Stimulated activated CD4-positive, alpha-beta T cell treated with anti-CD3 and anti-CD28 coated beads, Interleukin-4, amount 100 ng/mL, for 4 hours (primary cell): ENCODE measurements around the gene UCN.
"Not testable (repeated sequence)": the region's sequence is repeated elsewhere in the genome, so short reads cannot be mapped to it uniquely, and the experiment has no call there.

Experiments used
- DNase-seq, 2 experiments: peaks; one replicate each; pipeline ENCODE4 v3.0.0-alpha.2; 2020

The UCN gene

DNA sequence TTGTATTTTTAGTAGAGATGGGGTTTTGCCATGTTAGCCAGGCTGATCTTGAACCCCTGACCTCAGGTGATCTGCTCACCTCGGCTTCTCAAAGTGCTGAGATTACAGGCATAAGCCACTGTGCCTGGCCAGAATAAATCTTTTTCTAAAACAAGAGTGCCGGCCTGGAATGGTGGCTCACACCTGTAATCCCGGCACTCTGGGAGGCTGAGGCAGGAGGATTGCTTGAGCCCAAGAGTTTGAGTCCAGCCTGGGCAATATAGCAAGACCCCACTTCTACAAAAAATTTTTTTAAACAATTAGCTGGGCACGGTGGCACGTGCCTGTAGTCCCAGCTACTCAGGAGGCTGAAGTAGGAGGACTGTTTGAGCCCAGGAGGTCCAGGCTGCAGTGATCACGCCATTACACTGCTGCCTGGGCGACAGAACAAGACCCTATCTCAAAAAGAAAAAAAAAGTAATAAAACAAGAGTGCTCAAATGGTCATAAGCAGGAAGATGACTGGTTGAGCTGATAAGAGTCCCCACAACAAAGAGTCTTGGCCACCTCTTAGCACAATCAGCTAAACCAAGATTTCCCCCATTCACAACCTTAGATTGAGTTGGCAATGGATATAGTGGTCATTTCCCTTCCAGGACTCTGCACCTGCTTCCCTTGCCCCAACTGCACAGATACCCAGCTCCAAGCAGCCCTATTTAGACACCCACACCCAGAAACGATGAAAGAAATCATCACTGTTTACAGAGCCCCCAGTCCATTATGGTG, 5.8 kb upstream of the UCN start:
- DNase-seq = no peak

- no peak for DNase-seq
These were observed 3.9 kb upstream of the UCN start for GRCh38 chr2:27312152-27312551.

GRCh38 chr2:27309651-27310050, 1.4 kb upstream of the UCN start:
- DNase-seq = no peak

GRCh38 chr2:27307545-27308358, 493 bp downstream of the UCN start:
- no peak for DNase-seq

GRCh38 chr2:27307287-27307544, 1.0 kb downstream of the UCN start:
- DNase-seq = no peak

DNA sequence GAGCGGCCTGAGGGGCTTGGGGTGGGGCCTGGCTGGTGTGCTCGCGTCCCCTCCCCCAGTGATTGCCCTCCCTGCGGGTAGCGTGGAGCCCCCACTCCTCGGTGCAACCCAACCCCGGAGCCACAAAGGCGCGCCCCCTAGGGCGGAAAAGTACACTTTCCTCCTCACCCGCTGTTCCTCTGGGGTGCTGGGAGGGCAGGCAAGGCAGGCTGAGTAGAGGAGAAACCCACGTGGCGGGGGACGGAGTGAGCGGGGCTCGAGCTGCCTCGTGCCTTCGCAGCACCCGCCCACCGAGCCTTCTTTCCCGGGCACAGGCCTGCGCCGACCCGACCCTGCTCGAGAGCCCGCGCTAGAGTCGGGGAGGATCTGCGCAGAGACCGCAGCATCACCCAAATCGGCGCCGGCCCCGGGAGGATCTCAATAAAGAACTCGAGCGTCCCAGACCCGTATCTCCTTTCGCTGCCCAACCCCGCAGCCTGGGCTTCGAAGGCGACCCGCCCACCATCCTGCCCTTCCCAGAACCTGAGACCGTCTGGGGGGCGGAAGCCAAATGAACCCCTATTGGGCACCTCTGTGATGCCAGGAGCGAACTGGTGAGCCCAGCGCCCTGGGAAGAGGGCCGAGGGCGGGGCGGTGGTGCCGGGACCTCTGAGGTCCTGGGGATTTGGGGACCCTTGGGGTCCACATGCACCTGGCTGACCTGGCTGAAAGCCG, 1.5 kb downstream of the UCN start:
- DNase-seq = peak; percentile 39 to 48

DNA sequence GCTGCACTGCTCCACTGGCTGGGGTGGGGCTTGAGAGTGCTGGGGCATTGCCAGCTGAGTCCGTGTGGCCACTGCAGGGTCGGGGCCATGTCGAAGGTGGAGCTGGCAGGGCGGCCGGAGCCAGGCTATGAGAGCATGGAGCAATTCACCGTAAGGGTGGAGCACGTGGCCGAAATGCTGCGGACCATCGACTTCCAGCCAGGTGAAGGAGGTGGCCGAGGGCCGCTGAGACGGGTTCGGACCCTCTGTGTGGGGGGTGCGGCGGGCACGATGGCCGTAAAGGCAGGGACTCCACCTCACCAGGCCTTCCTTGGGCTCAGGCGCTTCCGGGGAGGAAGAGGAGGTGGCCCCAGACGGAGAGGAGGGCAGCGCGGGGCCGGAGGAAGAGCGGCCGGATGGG, 2.1 kb downstream of the UCN start:
- DNase-seq = peak in 1 of 2 experiments; percentile 6

DNA sequence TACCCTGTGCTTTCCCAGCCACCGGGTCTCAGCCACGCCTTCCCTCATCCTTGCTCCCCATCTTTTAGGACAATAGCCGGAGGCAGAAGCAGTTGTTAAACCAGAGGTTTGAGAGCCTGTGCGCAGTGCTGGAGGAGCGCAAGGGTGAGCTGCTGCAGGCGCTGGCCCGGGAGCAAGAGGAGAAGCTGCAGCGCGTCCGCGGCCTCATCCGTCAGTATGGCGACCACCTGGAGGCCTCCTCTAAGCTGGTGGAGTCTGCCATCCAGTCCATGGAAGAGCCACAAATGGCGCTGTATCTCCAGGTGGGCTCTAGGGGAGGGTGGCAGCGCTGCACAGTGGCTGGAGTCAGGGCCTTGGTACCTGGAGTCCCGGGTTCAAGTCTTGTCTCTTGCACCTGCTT, 2.7 kb downstream of the UCN start:
- DNase-seq = no peak

GRCh38 chr2:27304488-27305240, 3.6 kb downstream of the UCN start:
- DNase-seq = no peak

DNA sequence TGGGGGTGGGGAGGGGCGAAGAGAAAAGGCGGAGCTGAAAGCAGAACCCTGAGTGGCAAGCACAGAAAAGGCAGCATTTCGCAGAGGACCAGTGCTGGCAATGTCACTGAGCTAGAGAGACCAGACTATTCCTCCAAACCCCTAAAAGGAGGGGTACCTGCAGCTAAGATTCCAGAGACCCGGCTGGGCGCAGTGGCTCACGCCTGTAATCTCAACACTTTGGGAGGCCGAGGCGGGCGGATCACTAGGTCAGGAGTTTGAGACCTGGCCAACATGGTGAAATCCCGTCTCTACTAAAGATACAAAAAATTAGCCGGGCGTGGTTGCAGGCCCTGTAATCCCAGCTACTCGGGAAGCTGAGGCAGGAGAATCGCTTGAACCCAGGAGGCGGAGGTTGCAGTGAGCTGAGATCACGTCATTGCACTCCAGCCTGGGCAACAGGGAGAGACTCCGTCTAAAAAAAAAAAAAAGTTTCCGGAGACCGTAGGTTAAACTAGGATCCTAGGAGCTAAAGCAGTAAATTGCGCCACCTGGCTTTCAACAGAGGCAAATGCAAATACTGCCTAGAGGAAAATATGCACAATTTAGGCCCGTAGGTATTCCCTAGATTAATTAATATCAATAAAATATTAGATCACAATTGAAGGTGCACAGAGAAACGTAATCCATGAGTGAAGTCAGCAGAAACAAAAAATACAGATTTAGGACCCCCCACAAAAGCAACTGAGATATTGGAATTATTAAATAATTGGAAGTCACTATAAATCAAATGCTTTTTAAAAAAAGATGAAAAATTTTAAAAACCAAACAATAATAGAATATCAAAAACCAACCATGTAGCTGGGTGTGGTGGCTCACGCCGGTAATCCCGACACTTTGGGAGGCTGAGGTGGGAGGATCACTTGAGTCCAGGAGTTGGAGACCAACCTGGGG, 4.9 kb downstream of the UCN start:
- peak; percentile 7 to 28 for DNase-seq

- not testable (repeated sequence) for DNase-seq
These were observed 7.6 kb downstream of the UCN start for GRCh38 chr2:27300606-27301005.

DNA sequence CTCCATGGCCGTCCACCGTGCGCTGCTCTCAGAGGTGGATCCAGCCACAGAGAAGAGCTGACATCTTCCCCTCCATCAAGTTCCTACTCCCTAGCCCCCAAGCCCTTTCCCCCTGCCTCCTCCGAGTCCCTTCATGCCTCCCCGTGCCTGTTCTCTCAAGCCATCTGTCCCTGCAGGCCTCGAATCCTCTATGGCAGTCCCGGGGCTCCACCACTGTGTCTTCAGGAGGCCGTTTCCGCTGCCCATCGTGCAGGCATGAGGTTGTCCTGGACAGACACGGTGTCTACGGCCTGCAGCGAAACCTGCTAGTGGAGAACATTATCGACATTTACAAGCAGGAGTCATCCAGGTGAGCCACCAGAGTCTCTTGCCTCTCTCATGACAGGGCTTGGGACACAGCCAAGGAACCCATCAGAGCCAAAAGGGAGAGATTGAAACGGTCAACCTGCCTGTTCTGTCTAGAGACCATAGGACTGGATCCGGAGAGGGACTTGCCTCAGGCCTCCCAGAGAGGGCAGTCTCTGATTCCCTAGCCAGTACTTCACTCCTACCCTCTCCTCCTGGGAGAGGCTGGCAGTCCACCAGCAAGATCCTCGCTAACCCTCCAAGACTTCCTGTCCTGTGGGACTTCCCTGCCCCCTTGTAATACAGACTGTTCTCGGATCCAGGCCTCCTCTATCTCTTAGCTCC, 9.7 kb downstream of the UCN start:
- DNase-seq = no peak

- no peak for DNase-seq
These were observed 11.1 kb downstream of the UCN start for GRCh38 chr2:27297195-27297594.

- DNase-seq = no peak
These were observed 11.8 kb downstream of the UCN start for GRCh38 chr2:27296481-27296880.

GRCh38 chr2:27294928-27295327, 13.3 kb downstream of the UCN start:
- no peak for DNase-seq

- no peak for DNase-seq
These were observed 16.4 kb downstream of the UCN start for GRCh38 chr2:27291865-27292264.

DNA sequence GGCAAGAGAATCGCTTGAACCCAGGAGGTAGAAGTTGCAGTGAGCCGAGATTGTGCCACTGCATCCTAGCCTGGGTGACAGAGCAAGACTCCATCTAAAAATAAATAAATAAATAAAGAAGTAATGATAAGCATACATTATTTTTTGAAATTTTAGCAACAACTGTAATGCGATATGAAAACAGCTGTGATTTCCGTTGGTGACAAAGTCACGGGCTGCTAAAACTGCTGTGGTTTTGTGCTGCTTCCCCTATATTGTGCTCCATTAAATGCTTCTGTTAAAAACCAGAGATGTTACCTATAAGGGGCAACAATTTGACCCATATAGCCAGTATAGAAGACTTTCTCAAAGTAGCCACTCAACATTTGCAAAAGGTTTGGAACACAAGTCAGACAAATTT, 17.7 kb downstream of the UCN start:
- DNase-seq = no peak

DNA sequence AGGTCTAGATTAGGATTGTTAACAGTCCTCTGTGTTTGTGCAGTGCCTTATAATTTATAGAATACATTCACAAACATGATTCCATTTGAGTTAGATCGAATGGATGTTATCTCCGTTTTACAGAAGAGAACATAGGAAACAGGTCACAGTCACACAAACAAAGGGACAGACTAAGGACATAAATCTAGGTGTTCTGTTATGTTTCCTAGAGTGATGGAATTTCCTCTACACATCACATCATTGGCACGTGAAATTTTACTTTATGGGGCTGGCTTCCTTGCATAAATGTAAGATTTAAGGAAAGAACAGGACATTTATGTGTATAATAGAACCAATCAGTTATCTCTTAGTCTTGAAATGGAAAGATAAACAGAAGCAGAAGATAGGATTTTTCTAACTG, 19.6 kb downstream of the UCN start:
- DNase-seq = no peak

- DNase-seq = no peak
These were observed 22.8 kb downstream of the UCN start for GRCh38 chr2:27285481-27285880.

DNA sequence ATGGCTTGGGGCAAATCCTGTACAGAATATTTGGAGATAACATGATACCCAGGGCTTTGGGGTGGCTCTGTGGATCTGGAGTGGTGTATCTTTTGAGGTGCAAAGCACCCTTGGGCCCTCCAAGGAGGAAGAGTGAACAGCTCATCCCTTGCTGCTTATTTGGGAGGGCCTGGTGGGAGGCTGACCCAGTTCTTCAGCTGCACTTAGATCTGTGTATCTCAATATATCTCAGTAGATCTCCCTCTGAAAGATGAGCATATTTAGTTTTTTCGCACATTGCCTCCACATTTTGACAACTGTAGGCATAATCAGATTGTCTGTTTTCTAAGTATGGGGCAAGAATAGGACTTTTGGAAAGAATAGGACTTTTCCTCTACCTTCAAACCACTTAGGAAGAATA, 23.2 kb downstream of the UCN start:
- no peak for DNase-seq

- no peak for DNase-seq
These were observed 25.4 kb downstream of the UCN start for GRCh38 chr2:27282892-27283291.
